Neural cell (in vitro differentiated cells): Measurements from ENCODE around the gene ACLY.

Experiments used
- CTCF ChIP-seq: fragments of 450-650 bp; IDR thresholded peaks from 2 replicates; pipeline ENCODE4 v1.5.1; 2014; ENCODE audit warnings: antibody characterized with exemption, mild to moderate bottlenecking, moderate library complexity; ENCODE audit not compliant: poor library complexity, severe bottlenecking
- EP300 ChIP-seq: fragments of 450-650 bp; conservative IDR thresholded peaks from 2 replicates; pipeline ENCODE4 v1.6.1; 2014; ENCODE audit warnings: antibody characterized with exemption, mild to moderate bottlenecking, moderate library complexity; ENCODE audit not compliant: poor library complexity, severe bottlenecking
- EZH2 ChIP-seq: fragments of 200-600, 300-800 bp; shearing (Covaris generic), sonication (generic); IDR thresholded peaks from 2 replicates; pipeline ENCODE4 v1.6.1; 2014; ENCODE audit warnings: antibody characterized with exemption, low read length, borderline replicate concordance, mild to moderate bottlenecking; ENCODE audit not compliant: insufficient read depth, poor library complexity, severe bottlenecking
- MXI1 ChIP-seq: fragments of 450-650 bp; conservative IDR thresholded peaks from 2 replicates; pipeline ENCODE4 v1.6.1; 2014; ENCODE audit warnings: antibody characterized with exemption, mild to moderate bottlenecking; ENCODE audit not compliant: poor library complexity, severe bottlenecking
- POLR2AphosphoS5 ChIP-seq: IDR thresholded peaks from 2 replicates; pipeline ENCODE4 v1.6.1; 2012
- RAD21 ChIP-seq: fragments of 450-650 bp; conservative IDR thresholded peaks from 2 replicates; pipeline ENCODE4 v1.6.1; 2014; ENCODE audit warnings: antibody characterized with exemption, mild to moderate bottlenecking, moderate library complexity
- REST ChIP-seq: IDR thresholded peaks from 2 replicates; pipeline ENCODE4 v1.6.1; 2012; ENCODE audit warnings: borderline replicate concordance
- SMC3 ChIP-seq: fragments of 450-650 bp; conservative IDR thresholded peaks from 2 replicates; pipeline ENCODE4 v1.6.1; 2014; ENCODE audit warnings: antibody characterized with exemption, mild to moderate bottlenecking, moderate library complexity; ENCODE audit not compliant: poor library complexity
- TAF1 ChIP-seq: IDR thresholded peaks from 2 replicates; pipeline ENCODE4 v1.6.1; 2012; ENCODE audit warnings: low read depth

- no peak for TF ChIP-seq CTCF
- TF ChIP-seq EZH2, result no peak
- TF ChIP-seq EP300, result no peak
- no peak for TF ChIP-seq REST
- no peak for TF ChIP-seq RAD21
- no peak for TF ChIP-seq POLR2AphosphoS5
- TF ChIP-seq SMC3, result no peak
- TF ChIP-seq TAF1, result no peak
- TF ChIP-seq MXI1, result no peak
Measured at GRCh38 chr17:41925991-41926590, 7.3 kb upstream of the ACLY start.
